Fibroblast of pulmonary artery (primary cell): ENCODE data around the gene CACNA2D1.

Experiments
- DNase-seq: peaks from one replicate; pipeline ENCODE4 v3.0.0-alpha.2; 2010; ENCODE audit warnings: low read depth
- H3K4me3 ChIP-seq: replicated peaks from 2 replicates; pipeline ENCODE4 v1.5.1; 2011; ENCODE audit warnings: low read depth, mild to moderate bottlenecking, control low read depth, low read length, moderate library complexity
- TF ChIP-seq, protein P1 (sequence below): IDR thresholded peaks from 2 replicates; pipeline ENCODE4 v1.5.1; 2011; ENCODE audit warnings: mild to moderate bottlenecking, control low read depth, low read length, inconsistent platforms; ENCODE audit errors: missing control alignments

Gene CACNA2D1

GRCh38 chr7:82057476-82057875 is 386.1 kb downstream of the CACNA2D1 start:
- H3K4me3 ChIP-seq, result no peak overlapping the region
- DNase-seq, result peak; percentile 50
- TF ChIP-seq, protein P1, sequence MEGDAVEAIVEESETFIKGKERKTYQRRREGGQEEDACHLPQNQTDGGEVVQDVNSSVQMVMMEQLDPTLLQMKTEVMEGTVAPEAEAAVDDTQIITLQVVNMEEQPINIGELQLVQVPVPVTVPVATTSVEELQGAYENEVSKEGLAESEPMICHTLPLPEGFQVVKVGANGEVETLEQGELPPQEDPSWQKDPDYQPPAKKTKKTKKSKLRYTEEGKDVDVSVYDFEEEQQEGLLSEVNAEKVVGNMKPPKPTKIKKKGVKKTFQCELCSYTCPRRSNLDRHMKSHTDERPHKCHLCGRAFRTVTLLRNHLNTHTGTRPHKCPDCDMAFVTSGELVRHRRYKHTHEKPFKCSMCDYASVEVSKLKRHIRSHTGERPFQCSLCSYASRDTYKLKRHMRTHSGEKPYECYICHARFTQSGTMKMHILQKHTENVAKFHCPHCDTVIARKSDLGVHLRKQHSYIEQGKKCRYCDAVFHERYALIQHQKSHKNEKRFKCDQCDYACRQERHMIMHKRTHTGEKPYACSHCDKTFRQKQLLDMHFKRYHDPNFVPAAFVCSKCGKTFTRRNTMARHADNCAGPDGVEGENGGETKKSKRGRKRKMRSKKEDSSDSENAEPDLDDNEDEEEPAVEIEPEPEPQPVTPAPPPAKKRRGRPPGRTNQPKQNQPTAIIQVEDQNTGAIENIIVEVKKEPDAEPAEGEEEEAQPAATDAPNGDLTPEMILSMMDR, result no peak

DNA sequence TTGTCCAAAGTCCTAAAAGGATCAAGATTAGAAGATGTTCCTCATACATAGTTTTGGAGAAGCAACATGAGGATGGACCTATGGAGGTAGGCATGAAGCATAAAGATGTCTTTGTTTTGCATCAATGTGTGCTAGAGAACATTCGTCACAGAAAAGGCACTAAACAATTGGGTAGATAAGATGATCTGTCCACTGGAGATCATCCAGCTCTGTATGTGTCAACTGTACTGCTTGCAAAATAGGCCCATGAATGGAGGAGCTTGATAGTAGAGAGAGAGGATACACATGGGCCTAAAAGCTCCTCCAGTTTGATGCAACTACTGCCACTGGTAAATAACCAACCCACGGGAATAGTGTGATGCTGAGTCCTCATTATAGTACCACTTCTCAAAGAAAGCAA is 387.3 kb downstream of the CACNA2D1 start:
- TF ChIP-seq, protein P1, result no peak
- peak; percentile 85 for DNase-seq
- H3K4me3 ChIP-seq, result no peak overlapping the region

DNA sequence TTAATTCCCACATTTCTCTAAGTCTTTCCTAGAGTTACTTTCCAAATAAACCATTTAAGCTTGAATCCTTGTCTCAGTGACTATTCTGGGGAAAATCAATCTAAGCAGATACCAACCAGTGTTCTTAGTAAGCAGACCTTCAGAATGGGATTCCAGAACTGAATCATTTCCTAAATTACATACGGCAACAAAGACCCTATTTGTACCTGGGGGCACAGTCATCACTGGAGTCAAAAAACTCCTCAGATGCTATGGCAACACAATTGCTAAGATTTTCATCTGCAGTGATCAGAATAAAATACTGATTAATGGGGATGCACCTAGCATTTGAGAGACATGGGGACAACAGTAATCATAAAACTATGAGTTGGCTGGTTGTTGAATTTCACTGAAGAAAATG is 389.0 kb downstream of the CACNA2D1 start:
- no peak for DNase-seq
- TF ChIP-seq, protein P1, result no peak
- no peak overlapping the region for H3K4me3 ChIP-seq

DNA sequence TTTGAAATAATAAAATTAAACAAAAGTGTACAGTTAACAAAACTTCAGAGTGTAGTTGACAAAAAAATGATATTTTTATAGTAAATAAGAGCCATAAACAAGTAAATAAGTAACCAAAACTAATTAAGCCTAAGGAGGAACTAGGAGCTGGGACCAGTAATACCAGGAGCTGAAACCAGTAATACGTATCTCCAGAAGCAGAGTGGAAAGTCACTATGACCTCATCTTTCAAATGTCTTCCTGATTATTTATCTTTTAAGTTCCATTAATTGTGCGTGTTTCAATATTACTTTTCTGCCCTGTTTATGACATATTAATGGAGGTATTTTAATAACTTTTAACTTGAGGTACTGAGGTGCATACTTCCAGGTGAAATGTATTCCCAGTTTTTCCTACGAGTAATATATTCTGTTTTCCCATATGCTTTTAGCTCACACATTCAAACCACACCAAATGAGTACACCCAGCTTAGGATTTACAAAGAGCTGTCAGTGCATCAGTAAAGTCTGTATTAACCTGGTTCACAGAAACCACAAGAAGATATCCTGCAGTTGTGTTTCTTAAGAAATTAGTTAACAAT is 390.0 kb downstream of the CACNA2D1 start:
- H3K4me3 ChIP-seq, result no peak overlapping the region
- TF ChIP-seq, protein P1, result no peak
- no peak for DNase-seq

DNA sequence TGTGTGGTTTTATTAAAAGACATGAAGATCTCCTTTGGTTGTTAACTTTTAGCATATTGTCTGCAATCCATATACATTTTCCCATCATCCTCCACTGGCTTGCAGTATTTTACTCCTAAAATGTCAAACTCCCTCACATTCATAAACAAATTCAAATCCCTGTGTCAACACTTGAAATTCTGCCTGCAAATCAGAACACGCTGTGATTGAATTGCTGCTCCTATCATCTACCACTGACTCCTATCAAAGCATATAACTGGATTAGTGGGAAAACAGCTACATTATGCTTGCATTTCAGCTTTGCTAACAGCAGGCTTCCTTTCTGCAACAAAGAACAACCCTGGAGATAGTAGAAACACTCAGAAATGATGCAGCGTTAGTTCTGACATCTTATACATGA is 392.0 kb downstream of the CACNA2D1 start:
- DNase-seq, result no peak
- no peak overlapping the region for H3K4me3 ChIP-seq
- TF ChIP-seq, protein P1, result no peak

GRCh38 chr7:82050792-82051191 is 392.8 kb downstream of the CACNA2D1 start:
- peak; percentile 68 for DNase-seq
- H3K4me3 ChIP-seq, result no peak overlapping the region
- TF ChIP-seq, protein P1, result no peak

DNA sequence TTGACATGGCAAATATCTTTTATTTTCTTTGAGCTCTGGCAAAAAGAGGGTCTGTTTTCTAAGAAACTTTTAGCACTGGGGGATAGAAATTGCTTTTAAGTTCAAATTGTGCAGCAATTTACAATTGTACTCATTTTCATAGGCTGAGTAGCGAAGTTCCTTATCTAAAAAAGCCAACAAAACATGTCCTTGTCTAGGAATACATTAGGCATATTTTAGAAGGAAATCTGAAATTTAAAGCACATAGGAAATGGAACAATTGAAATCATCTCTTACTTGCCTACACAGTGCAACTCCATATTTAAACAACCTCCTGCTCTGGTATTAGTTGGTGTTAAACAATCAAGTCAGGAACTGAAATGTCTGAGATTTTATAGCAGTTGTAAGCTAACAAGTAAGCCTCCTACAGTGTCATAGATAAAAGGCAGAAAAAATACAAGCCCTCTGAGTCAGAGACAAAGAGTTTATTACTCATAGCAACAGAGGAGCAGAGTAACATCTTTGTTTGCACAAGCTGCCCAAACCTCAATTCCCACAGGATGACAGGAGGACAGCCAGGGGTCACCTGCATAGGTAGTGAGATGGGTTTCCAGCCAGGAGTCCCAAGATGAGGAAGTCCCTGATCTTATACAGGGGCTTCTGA is 393.6 kb downstream of the CACNA2D1 start:
- TF ChIP-seq, protein P1, result no peak
- H3K4me3 ChIP-seq, result no peak overlapping the region
- DNase-seq, result peak; percentile 87
